ENCODE measurements around the gene CORO1C. TPM values are rescaled to one million over a fixed set of nuclear protein-coding genes. Genes with fewer than 3 reads are reported as not detected.
"Not testable (repeated sequence)": the region's sequence is repeated elsewhere in the genome, so short reads cannot be mapped to it uniquely, and the experiment has no call there.

The CORO1C gene
- total and polyA plus RNA-seq, 9 of the 15 experiments (the other 6 are each of a cell fraction or from before 2014, with no cell fraction given), result 55.2 to 280 (median 150) TPM

GRCh38 chr12:108663324-108664015 lies 67.8 kb downstream of the CORO1C start (continued):
- TF ChIP-seq ZNF444 (CRISPR knock-in tag; IDR thresholded peaks at IDR 0.05) (no peak), FOXO4 (CRISPR knock-in tag; IDR thresholded peaks at IDR 0.05) (no peak), NRF1 (conservative IDR thresholded peaks at IDR 0.05 in 1 of 2, IDR thresholded peaks at IDR 0.05 in 1 of 2) (no peak), ZBTB8A (IDR thresholded peaks at IDR 0.05; ENCODE audit: partially characterized antibody) (no peak), SLC30A9 (CRISPR knock-in tag; IDR thresholded peaks at IDR 0.05) (no peak), RBFOX2 (IDR thresholded peaks at IDR 0.05; ENCODE audit: low read depth, low read length) (no peak)

- H2AFZ ChIP-seq (ENCODE audit: low read depth, low read length); DNase-seq (ENCODE audit: extremely low read depth in 1 of 4, low spot score in 3 of 4); H3K4me1 ChIP-seq (replicated peaks in 1 of 2; ENCODE audit: control insufficient read depth in 2 of 2, insufficient read depth in 2 of 2, low read length in 2 of 2); FAIRE-seq; H3K27ac ChIP-seq (ENCODE audit: extremely low read depth, low read depth, low read length); BruUV-seq (replicated peaks); H3K9ac ChIP-seq (ENCODE audit: insufficient read depth in 1 of 2, low read depth in 2 of 2, low read length in 2 of 2); H3K4me2 ChIP-seq (ENCODE audit: insufficient read depth, low read length); H3K27me3 ChIP-seq (ENCODE audit: control insufficient read depth in 2 of 2, insufficient read depth in 2 of 2, low read length in 2 of 2); H3K9me1 ChIP-seq (ENCODE audit: control insufficient read depth, insufficient read depth, low read length); H4K20me1 ChIP-seq (replicated peaks; ENCODE audit: control insufficient read depth, insufficient read depth, low read length); CTCF ChIA-PET (ENCODE audit: low intra/inter-chr PET ratio); H3K9me3 ChIP-seq (replicated peaks; ENCODE audit: control insufficient read depth, insufficient read depth, low read depth, low read length); H3K4me3 ChIP-seq; ATAC-seq; in situ Hi-C loops (cut with MboI); intact Hi-C loops (cut with micrococcal nuclease): not testable (repeated sequence)
- peaks cover 25% of the 10 kb centered on the region for H3K79me2 ChIP-seq (ENCODE audit: control insufficient read depth, insufficient read depth, low read length)
- POLR2A ChIA-PET, result interaction anchor here (0.6 kb wide), 1 partner anchor 30 kb away, joined by 3 read pairs; no protein-coding TSS in a partner anchor
- peaks cover 71% of the 10 kb centered on the region for H3K36me3 ChIP-seq (ENCODE audit: control insufficient read depth, insufficient read depth, low read length)
- WGBS (ENCODE audit: insufficient coverage, low coverage, missing lambda C conversion rate), result 97% methylated on average over 4 of the region's 4 CpGs
Measured at GRCh38 chr12:108658115-108658514, 73.2 kb downstream of the CORO1C start.
